Thoracic aorta (tissue), 2 donors: ENCODE data around the gene ELAVL1. TPM values are rescaled to one million over a fixed set of nuclear protein-coding genes. Genes with fewer than 3 reads are reported as not detected.

Source experiments
- ATAC-seq: fragments of 150-250 bp; one replicate; pipeline ENCODE4 v1.8.0; 2017; ENCODE audit warnings: low read depth; ENCODE audit not compliant: insufficient number of reproducible peaks, low FRiP score
- DNase-seq: peaks from one replicate; pipeline ENCODE4 v3.0.0-alpha.2; 2020; ENCODE audit warnings: low spot score
- H3K27ac ChIP-seq, 2 donors: fragments of 200-600 bp; sonication (generic); 1 replicate in 1 of 2; 2 replicates in 1 of 2; pipeline ENCODE4 v1.5.1; 2016; ENCODE audit warnings: mild to moderate bottlenecking in 2 of 2, moderate library complexity in 2 of 2
- H3K27me3 ChIP-seq: fragments of 200-600 bp; sonication (generic); replicated peaks from 2 replicates; pipeline ENCODE4 v1.6.0; 2016; ENCODE audit warnings: mild to moderate bottlenecking; ENCODE audit not compliant: insufficient read depth
- H3K36me3 ChIP-seq: fragments of 200-600 bp; sonication (generic); one replicate; pipeline ENCODE4 v1.5.1; 2016
- H3K4me1 ChIP-seq, 2 donors: fragments of 200-600 bp; sonication (generic); 1 replicate in 1 of 2; 2 replicates in 1 of 2; pipeline versions ENCODE4 v1.5.1 to v1.6.0; 2016; ENCODE audit warnings: low read depth in 2 of 2, mild to moderate bottlenecking in 1 of 2; ENCODE audit not compliant: control insufficient read depth in 1 of 2
- H3K4me3 ChIP-seq: fragments of 200-600 bp; sonication (generic); 2 replicates; pipeline ENCODE4 v1.5.1; 2016; ENCODE audit warnings: mild to moderate bottlenecking
- H3K9me3 ChIP-seq: fragments of 200-600 bp; sonication (generic); 2 replicates; pipeline ENCODE4 v1.5.1; 2016
- total RNA-seq, 2 donors: library from RNA; depleted of rRNA; stranded (reverse); fragments of >200 nt; gene quantifications; one replicate each; pipeline versions ENCODE4 v1.1.0 to v1.2.3, GENCODE V29; 2016
- TF ChIP-seq, protein P1 (sequence below): fragments of 200-600 bp; sonication (generic); IDR thresholded peaks from one replicate; pipeline ENCODE4 v1.5.1; 2019; ENCODE audit warnings: antibody characterized with exemption

Gene ELAVL1
- total RNA-seq, 2 donors from 2014 or later = 33.6 to 39.2 TPM

DNA sequence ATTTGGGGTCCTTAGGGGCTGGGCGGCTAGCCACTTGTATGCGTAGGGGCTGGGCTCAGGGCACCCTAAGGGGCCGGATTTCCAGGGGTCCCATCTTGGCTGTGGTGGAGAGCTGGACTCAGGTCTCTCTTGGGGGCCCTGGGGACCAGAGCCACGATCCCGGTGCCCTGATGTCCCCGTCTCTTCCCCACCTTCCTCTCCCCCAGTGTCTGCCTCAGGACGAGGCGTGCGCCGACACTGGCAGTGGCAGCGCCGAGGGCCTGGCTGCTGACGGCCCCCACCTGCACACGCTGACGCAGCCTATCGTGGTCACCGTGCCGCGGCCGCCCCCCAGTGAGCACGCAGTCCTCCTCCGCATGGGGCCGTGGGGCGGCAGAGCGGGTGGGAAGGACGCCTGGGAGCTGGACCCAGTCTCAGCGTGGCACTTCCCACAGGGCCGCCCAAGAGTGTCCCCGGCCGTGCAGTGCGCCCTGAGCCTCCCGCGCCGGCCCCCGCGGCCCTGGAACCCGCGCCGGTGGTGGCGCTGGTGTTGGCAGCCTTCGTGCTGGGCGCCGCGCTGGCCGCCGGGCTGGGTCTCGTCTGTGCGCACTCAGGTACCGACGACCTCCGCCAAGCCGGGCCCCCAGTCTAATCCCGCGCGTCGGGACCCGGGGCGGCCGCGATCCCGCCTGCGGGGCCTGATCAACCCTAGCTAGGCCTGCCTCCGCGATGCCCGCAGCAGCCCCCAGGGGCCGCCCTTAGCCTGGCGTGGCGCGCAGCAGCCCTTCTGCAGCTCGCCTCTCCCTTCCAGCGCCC, 88.0 kb downstream of the ELAVL1 start:
- H3K4me3 ChIP-seq = peak overlapping the region; percentile 67
- H3K36me3 ChIP-seq = peaks cover 11% of the 10 kb centered on the region
- H3K4me1 ChIP-seq = peaks cover 27 to 55% of the 10 kb centered on the region in 2 donors
- no peaks in the 10 kb centered on the region for H3K27me3 ChIP-seq
- TF ChIP-seq, protein P1, sequence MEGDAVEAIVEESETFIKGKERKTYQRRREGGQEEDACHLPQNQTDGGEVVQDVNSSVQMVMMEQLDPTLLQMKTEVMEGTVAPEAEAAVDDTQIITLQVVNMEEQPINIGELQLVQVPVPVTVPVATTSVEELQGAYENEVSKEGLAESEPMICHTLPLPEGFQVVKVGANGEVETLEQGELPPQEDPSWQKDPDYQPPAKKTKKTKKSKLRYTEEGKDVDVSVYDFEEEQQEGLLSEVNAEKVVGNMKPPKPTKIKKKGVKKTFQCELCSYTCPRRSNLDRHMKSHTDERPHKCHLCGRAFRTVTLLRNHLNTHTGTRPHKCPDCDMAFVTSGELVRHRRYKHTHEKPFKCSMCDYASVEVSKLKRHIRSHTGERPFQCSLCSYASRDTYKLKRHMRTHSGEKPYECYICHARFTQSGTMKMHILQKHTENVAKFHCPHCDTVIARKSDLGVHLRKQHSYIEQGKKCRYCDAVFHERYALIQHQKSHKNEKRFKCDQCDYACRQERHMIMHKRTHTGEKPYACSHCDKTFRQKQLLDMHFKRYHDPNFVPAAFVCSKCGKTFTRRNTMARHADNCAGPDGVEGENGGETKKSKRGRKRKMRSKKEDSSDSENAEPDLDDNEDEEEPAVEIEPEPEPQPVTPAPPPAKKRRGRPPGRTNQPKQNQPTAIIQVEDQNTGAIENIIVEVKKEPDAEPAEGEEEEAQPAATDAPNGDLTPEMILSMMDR = peak; percentile 46
- DNase-seq (no peak), ATAC-seq (no peak)
- H3K27ac ChIP-seq = no peak overlapping the region
- H3K9me3 ChIP-seq = no peaks in the 10 kb centered on the region

DNA sequence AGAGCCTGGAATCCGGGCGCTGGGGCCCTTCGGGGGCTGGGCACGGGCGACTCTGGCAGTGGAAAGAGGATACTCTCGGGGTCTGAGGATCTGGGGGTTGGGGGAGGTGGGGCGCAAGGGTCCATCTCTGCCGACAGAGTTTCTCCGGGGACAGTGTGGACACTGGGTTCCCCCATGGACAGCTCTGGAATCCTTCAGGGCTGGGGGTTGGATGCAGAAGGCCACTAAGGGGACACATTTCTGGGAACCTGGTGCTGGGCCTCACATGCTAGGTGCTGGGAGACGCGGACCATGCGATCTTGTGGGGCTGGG, 88.5 kb downstream of the ELAVL1 start:
- Histone ChIP-seq H3K27me3 (no peaks in the 10 kb centered on the region), H3K9me3 (no peaks in the 10 kb centered on the region), H3K27ac (no peak overlapping the region), H3K4me3 (peak overlapping the region; percentile 67), H3K4me1 (peaks cover 21 to 49% of the 10 kb centered on the region in 2 donors), H3K36me3 (peaks cover 10% of the 10 kb centered on the region)
- TF ChIP-seq, protein P1 = no peak
- no peak for ATAC-seq
- no peak for DNase-seq

DNA sequence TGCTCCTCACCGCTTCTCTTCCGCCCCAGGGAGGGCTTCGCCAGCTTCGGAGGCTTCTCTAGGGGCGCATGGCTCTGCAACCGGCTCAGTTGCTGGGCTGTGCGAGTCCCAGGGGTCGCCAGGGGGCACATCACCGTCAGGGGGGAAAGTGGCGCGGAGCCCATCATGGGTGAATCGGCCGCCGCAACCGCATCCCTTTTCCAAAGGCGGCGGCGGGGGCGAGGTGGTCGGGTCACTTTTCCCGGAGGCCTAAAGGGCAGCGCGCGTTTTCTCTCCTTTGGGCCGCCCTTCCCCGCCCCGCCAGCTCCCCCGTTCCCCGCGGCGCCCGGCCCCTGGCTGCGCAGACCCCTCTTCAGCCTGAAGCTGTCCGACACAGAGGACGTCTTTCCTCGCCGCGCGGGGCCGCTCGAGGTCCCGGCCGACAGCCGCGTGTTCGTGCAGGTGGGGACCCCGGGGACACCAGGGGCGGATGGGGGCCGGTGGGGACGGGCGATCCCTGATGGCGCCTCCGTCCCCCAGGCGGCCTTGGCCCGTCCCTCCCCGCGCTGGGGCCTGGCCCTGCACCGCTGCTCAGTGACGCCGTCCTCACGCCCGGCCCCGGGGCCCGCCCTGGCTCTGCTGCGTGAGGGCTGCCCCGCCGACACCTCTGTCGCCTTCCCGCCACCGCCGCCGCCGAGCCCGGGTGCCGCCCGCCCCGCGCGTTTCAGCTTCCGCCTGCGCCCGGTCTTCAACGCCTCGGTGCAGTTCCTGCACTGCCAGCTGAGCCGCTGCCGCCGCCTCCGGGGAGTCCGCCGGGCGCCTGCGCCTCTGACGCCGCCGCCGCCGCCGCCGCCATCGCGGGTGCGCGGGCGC, 89.1 kb downstream of the ELAVL1 start:
- no peak for ATAC-seq
- no peak overlapping the region for H3K27ac ChIP-seq
- H3K9me3 ChIP-seq = no peaks in the 10 kb centered on the region
- H3K4me1 ChIP-seq = peaks cover 15 to 44% of the 10 kb centered on the region in 2 donors
- H3K27me3 ChIP-seq = no peaks in the 10 kb centered on the region
- no peak for DNase-seq
- H3K36me3 ChIP-seq = peaks cover 15% of the 10 kb centered on the region
- H3K4me3 ChIP-seq = peak overlapping the region; percentile 67
- TF ChIP-seq, protein P1 = no peak

DNA sequence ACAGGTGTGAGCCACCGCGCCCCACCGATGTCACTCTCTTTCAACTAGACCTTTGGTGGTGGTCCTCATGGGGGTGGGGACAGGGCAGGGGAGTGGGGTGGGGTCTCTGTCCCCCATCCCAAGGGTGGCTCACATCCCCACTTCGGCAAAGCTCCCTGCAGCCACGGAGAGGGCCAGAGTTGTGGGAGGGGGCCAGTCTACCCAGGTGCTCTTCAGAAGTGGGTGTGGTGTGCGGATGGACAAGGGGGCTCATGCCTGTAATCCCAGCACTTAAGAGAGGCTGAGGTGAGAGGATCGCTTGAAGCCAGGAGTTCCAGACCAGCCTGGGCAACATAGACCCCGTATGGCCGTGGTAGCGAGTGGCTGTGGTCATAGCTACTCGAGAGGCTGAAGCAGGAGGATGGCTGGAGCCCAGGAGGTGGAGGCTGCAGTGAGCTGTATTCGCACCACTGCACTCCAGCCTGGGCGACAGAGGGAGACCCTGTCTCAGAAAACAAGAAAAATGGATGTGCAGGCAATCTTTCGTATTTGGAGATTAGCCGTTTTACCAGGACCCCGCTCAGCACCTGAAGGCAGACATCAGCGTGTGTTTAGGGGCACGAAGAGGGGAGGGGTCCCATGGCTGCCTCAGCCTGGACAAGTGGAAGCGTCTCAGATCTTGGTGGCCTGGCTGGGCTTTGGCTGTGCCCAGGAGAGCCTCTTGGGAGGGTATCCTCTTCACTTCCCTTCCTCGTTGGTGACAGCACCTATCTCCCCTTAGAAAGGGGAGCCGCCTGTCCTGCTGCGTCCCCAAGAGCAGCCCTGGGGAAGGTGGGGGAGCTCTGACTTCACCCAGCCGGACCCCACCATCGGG, 90.0 kb downstream of the ELAVL1 start:
- Histone ChIP-seq H3K4me1 (peaks cover 14 to 41% of the 10 kb centered on the region in 2 donors), H3K9me3 (no peaks in the 10 kb centered on the region), H3K27ac (no peak overlapping the region), H3K36me3 (peaks cover 24% of the 10 kb centered on the region), H3K4me3 (no peak overlapping the region), H3K27me3 (no peaks in the 10 kb centered on the region)
- ATAC-seq (no peak), DNase-seq (no peak)
- TF ChIP-seq, protein P1 = no peak
